T1000 (cell line): Measurements from ENCODE around the gene SEMA3E.

ENCODE experiments used
- DNase-seq: peaks from one replicate; lab custom pipeline; 2025; ENCODE audit warnings: mixed read lengths; lab: John Stamatoyannopoulos, UW

SEMA3E gene

DNA sequence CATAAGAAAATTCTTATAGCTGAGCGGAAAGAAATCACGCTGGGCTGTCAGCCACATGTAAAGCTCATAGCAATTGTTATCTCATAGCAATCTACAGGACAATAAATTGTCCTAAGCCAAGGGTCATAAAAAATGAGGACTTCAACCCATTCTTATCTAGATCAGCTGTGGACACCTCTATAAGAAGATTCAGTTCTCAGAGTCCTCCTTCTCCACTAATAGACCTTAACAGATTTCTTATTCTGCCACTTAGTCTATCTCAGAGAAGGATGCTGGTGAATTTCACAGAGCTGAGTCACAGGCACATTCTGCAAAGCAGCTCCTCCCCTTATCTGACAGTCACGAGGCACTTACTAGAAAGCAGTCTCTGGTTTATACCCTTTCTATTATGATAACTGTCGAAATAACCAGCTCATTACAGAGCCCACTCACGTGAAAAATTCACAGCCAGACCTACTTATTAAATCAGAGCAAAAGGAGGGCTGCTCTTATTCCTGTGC, 300.9 kb downstream of the SEMA3E start:
- DNase-seq = no peak

DNA sequence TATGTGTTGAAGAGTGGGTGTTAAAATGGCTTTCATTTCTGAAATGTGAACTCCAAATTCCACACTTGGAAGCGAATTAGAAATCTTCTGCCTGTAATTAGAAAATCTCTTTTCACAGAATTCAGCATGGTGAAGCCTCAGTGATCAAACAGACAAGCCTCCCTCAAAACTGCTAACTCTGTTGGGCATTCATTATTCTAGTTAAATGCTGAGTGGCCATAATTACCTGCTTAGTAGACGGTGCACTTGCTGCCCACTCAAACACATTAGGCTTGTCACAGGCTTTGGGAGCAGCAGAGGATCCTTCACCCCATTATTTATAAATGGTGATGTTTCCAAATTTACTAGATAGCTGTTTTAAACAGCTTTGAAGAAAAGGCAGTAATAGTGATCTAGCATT, 309.0 kb downstream of the SEMA3E start:
- no peak for DNase-seq

DNA sequence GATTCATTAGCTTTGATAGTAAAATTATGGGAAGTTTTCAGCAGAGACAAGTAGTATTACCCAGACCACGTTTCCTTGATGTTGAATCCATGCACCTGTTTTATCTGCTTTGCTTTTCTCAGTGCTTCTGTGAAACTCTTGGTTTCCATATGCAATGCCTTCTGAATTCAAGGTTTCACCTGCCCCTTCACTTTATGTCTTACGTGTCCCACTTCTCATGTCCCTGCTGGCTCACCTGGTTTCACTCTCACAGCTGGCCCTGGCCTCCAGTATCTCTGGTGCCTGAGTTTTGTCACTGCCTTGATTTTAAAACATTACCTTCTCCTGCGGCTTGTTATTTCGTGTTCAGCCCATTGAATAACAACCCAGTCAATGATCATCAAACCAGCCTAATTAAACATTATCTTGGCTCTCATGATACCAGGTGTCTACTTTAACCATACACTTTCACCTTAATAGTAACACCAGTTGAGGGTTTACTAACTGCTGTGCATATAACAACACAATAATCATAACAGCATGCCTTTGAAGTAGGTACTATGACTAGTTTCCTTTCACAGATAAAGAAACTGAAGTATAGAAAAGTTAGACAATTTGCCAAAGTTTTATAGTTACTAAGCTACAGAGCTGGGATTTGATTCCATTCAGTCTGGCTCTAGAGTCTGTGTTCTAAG, 310.5 kb downstream of the SEMA3E start:
- no peak for DNase-seq

DNA sequence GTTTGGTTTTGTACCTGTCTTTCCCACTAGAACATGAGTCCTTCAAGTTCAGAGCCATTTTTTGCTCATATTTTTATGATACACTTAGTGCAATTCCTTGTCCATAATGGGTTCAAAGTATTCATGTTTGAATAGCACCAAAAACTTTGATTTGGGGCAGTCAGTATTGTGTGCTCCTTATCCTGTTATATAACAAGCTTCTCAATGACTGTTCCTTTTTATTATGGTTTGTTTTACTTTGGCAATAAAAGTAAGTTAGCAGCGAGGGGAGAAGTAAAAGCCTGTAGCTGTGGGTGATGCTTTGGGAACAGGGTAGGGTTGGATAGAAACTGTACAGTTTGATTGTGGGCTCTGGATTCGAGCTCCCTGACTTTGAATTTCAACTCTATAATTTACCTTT, 311.9 kb downstream of the SEMA3E start:
- DNase-seq = no peak

DNA sequence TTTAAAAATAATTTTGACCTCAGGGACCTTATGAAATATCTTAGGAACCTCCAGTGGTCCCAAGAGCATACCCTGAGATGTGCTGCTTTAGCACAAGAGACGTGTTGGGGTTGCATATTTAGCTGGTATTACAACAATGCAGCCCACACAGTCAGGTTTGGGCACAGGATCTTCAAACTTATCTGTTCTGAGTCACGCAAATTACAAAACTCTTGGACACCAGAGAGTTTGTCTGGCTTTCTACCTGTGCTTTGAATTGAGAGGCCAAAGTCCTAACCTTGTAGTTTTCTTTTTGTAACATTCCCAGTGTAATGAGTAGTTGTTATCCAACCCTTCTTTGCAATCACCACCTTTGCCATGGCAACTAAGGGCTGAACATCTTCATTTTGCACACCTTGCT, 322.7 kb downstream of the SEMA3E start:
- DNase-seq = no peak

DNA sequence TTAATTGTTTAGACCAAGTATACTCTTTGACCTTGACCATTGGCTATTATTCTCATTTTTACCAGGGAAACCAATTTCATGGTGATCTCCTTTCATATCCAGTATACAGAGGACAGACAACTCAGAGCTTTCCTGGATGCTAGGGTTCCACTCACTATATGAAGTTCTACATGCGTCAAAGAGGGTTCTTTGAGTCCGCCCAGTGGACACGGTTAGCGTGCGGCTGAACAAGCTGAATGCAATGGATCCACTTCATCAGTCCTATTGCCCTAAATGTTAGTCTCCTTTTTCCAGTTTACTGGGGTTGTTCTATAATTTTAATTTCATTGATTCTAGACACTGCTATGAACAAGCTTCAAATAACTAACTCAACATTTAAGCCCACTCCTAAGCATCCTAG, 323.9 kb downstream of the SEMA3E start:
- no peak for DNase-seq

DNA sequence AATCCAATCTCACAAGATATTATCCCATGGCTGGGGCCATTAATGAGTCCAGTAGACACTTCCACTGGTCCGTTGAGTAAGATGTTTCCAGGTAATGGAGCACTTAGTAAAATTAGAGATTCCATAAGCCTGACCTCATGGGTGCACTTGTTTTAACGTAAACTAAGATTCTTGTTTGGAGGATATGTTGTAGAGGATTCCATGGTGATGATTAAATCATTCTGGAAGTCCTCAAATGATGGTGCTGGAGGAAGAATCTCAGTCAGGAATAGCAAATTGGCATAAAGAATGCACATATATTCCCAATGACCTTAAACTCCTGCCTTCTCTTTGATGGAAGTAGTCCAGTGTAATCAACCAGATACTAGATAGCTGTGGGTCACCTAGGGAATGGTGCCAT, 324.3 kb downstream of the SEMA3E start:
- no peak for DNase-seq

DNA sequence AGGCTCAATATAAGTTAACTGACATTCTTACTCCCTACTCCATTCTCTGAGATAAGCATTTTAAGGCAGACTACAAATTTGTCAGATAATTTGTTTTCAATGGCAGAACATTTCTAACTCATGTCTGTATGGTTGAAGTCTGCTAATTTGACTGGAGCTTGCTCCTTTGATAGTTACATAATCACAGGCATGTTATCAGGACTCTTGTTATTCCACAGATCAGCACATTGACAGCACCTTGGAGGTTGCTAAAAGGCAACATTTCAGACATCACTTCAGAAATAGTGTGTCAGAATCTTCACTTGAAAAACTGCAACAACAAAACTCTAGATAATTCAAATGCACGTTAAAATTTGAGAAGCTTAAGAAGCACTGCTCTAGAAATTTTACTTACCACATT, 327.9 kb downstream of the SEMA3E start:
- DNase-seq = no peak

GRCh38 chr7:83313931-83314330, 335.0 kb downstream of the SEMA3E start:
- no peak for DNase-seq
